IMR-90 (cell line): Measurements from ENCODE around the gene SPATA31D3. TPM values are rescaled to one million over a fixed set of nuclear protein-coding genes. Genes with fewer than 3 reads are reported as not detected.

Experiments used
- ATAC-seq: fragments of 200-7000 bp; cut with Tn5 transposase; 2 replicates; pipeline ENCODE4 v1.9.1; 2020; ENCODE audit warnings: low read depth, mild to moderate bottlenecking, moderate library complexity
- BruUV-seq: library from RNA; stranded (reverse); fragments of 400-500 nt; replicated peaks from 2 replicates; lab custom pipeline; 2021; lab: Mats Ljungman, UMichigan
- CTCF ChIA-PET: fragments of 300-600 bp; formaldehyde crosslinking; extraction: SDS; loops from one replicate; lab custom pipeline; 2021; ENCODE audit warnings: antibody characterized with exemption; lab: Yijun Ruan, JAX
- POLR2A ChIA-PET: fragments of 300-600 bp; sonication (Branson Sonifier 250); formaldehyde crosslinking; loops from one replicate; lab custom pipeline; 2022; ENCODE audit warnings: antibody characterized with exemption; ENCODE audit not compliant: unreplicated experiment; lab: Charles Lee
- DNase-seq: peaks from one replicate; pipeline ENCODE4 v3.0.0; 2013
- H2AFZ ChIP-seq: replicated peaks from 2 replicates; pipeline ENCODE3; 2013; ENCODE audit warnings: low read length, mild to moderate bottlenecking; ENCODE audit not compliant: poor library complexity
- H2AK5ac ChIP-seq: 2 replicates; pipeline ENCODE4 v1.6.1; 2013; ENCODE audit warnings: low read depth, low read length, inconsistent platforms
- H2AK9ac ChIP-seq: replicated peaks from 2 replicates; pipeline ENCODE3; 2013; ENCODE audit warnings: mild to moderate bottlenecking, low read depth, low read length, moderate library complexity; ENCODE audit not compliant: poor library complexity
- H2BK120ac ChIP-seq: 2 replicates; pipeline ENCODE4 v1.6.1; 2013; ENCODE audit warnings: low read depth, low read length, inconsistent platforms
- H2BK15ac ChIP-seq: 3 replicates; pipeline ENCODE4 v1.6.1; 2013; ENCODE audit warnings: low read depth, low read length, inconsistent platforms
- H2BK20ac ChIP-seq: 2 replicates; pipeline ENCODE4 v1.6.1; 2013; ENCODE audit warnings: low read depth, mild to moderate bottlenecking, inconsistent platforms, low read length, moderate library complexity
- H2BK5ac ChIP-seq: 2 replicates; pipeline ENCODE4 v1.6.1; 2013; ENCODE audit warnings: mild to moderate bottlenecking, low read depth, low read length, inconsistent platforms; ENCODE audit not compliant: poor library complexity, severe bottlenecking
- H3K14ac ChIP-seq: replicated peaks from 2 replicates; pipeline ENCODE4 v1.6.1; 2013; ENCODE audit warnings: low read depth, low read length, inconsistent platforms
- H3K18ac ChIP-seq: 2 replicates; pipeline ENCODE4 v1.6.1; 2013; ENCODE audit warnings: low read depth, low read length, control low read depth
- H3K23ac ChIP-seq: 2 replicates; pipeline ENCODE4 v1.6.1; 2013; ENCODE audit warnings: low read depth, low read length, inconsistent platforms
- H3K27ac ChIP-seq: 2 replicates; pipeline ENCODE4 v1.5.1; 2013; ENCODE audit warnings: mild to moderate bottlenecking, control low read depth, low read length; ENCODE audit not compliant: insufficient read depth
- H3K27me3 ChIP-seq: 2 replicates; pipeline ENCODE4 v1.6.1; 2013; ENCODE audit warnings: low read length; ENCODE audit not compliant: control insufficient read depth, insufficient read depth
- H3K36me3 ChIP-seq: 2 replicates; pipeline ENCODE4 v1.6.1; 2013; ENCODE audit warnings: low read length, mixed read lengths; ENCODE audit not compliant: control insufficient read depth, insufficient read depth
- H3K4ac ChIP-seq: 2 replicates; pipeline ENCODE4 v1.6.1; 2013; ENCODE audit warnings: low read depth, low read length, inconsistent platforms
- H3K4me1 ChIP-seq: 2 replicates; pipeline ENCODE4 v1.6.1; 2013; ENCODE audit warnings: low read length, mixed read lengths; ENCODE audit not compliant: control insufficient read depth, insufficient read depth
- H3K4me2 ChIP-seq: 2 replicates; pipeline ENCODE4 v1.6.1; 2013; ENCODE audit warnings: low read depth, mild to moderate bottlenecking, control low read depth, low read length, moderate library complexity
- H3K4me3 ChIP-seq: 2 replicates; pipeline ENCODE4 v1.5.1; 2013; ENCODE audit warnings: low read depth, mild to moderate bottlenecking, control low read depth, low read length, moderate library complexity; ENCODE audit not compliant: insufficient read depth
- H3K56ac ChIP-seq: 2 replicates; pipeline ENCODE4 v1.6.1; 2013; ENCODE audit warnings: low read length, inconsistent platforms; ENCODE audit not compliant: insufficient read depth; ENCODE audit errors: extremely low read depth
- H3K79me1 ChIP-seq, 2 experiments: 2 replicates each; pipeline ENCODE4 v1.6.1; 2013; ENCODE audit warnings: low read length in 2 of 2, inconsistent platforms in 1 of 2, low read depth in 1 of 2
- H3K9ac ChIP-seq: 2 replicates; pipeline ENCODE4 v1.6.1; 2013; ENCODE audit warnings: low read depth, low read length, control low read depth
- H3K9me1 ChIP-seq: 2 replicates; pipeline ENCODE4 v1.6.1; 2013; ENCODE audit warnings: low read length, inconsistent platforms; ENCODE audit not compliant: insufficient read depth
- H3K9me3 ChIP-seq: 2 replicates; pipeline ENCODE4 v1.6.1; 2013; ENCODE audit warnings: low read length; ENCODE audit not compliant: control insufficient read depth, insufficient read depth
- H4K20me1 ChIP-seq: 2 replicates; pipeline ENCODE4 v1.6.1; 2013; ENCODE audit warnings: low read length, inconsistent platforms; ENCODE audit not compliant: insufficient read depth
- H4K5ac ChIP-seq: 2 replicates; pipeline ENCODE4 v1.6.1; 2013; ENCODE audit warnings: mild to moderate bottlenecking, low read depth, low read length, control low read depth
- H4K8ac ChIP-seq, 2 experiments: 2 replicates each; pipeline ENCODE4 v1.6.1; 2013; ENCODE audit warnings: low read depth in 2 of 2, low read length in 2 of 2, control low read depth in 1 of 2, inconsistent platforms in 1 of 2
- H4K91ac ChIP-seq: 2 replicates; pipeline ENCODE4 v1.6.1; 2013; ENCODE audit warnings: low read depth, low read length, inconsistent platforms; ENCODE audit not compliant: insufficient read depth
- CEBPB ChIP-seq: IDR thresholded peaks from 2 replicates; pipeline ENCODE4 v1.6.1; 2012; ENCODE audit warnings: low read depth, low read length, improper control_type of control experiment
- NFE2L2 ChIP-seq: fragments of 150-350 bp; IDR thresholded peaks from 2 replicates; pipeline ENCODE4 v1.6.1; 2016; ENCODE audit warnings: low read depth, mild to moderate bottlenecking, low read length
- RFX5 ChIP-seq: IDR thresholded peaks from 2 replicates; pipeline ENCODE4 v1.8.0; 2012; ENCODE audit warnings: low read depth, mild to moderate bottlenecking, low read length, moderate library complexity
- SMC3 ChIP-seq: fragments of 150-350 bp; IDR thresholded peaks from 2 replicates; pipeline ENCODE4 v1.6.1; 2016; ENCODE audit warnings: low read depth, mild to moderate bottlenecking, antibody characterized with exemption, low read length, moderate library complexity
- WGBS, 2 experiments: methylation state at CpG; one replicate each; pipeline versions ENCODE4 v1.1.5 to v1.1.7; 2013; ENCODE audit warnings: missing lambda C conversion rate in 2 of 2; ENCODE audit not compliant: insufficient read length in 1 of 2; ENCODE audit errors: extremely low coverage in 2 of 2; 5-methylcytosine and 5-hydroxymethylcytosine counted together
- dilution Hi-C: fragments of 300-500 bp; cut with HindIII; formaldehyde crosslinking; loops from one replicate; pipeline ENCODE4 v1.14.3; 2018; ENCODE audit warnings: low sequenced_read_pairs; ENCODE audit not compliant: unreplicated experiment
- in situ Hi-C: fragments of 300-500 bp; cut with MboI; formaldehyde crosslinking; loops from 3 replicates; pipeline ENCODE4 v1.14.3; 2019; ENCODE audit warnings: low sequenced_read_pairs, inconsistent platforms, mixed read lengths
- intact Hi-C: fragments of 100-400 bp; cut with micrococcal nuclease; formaldehyde crosslinking; loops from 2 replicates; pipeline ENCODE4 v1.10.0; 2022
- polyA plus RNA-seq, 3 experiments: library from polyadenylated mRNA; depleted of rRNA; stranded (reverse); fragments of >200 nt; gene quantifications; 2 replicates each; pipeline ENCODE4 v1.2.3, GENCODE V29; 2012; ENCODE audit warnings: low replicate concordance in 1 of 3
- total RNA-seq: library from RNA; depleted of rRNA; stranded (reverse); fragments of >200 nt; gene quantifications from 2 replicates; pipeline ENCODE4 v1.2.3, GENCODE V29; 2012

The SPATA31D3 gene
- total and polyA plus RNA-seq, 2 of the 4 experiments (the other 2 are of a cell fraction) = not detected

- in situ Hi-C loops = no loop called here
- Histone ChIP-seq H2BK5ac (no peak overlapping the region), H3K18ac (no peak overlapping the region), H4K91ac (no peak overlapping the region), H3K56ac (no peak overlapping the region), H3K4me3 (no peak overlapping the region), H3K4me1 (peaks cover 1% of the 10 kb centered on the region; the same call in 1 of the 2 replicates), H2BK120ac (no peak overlapping the region), H2BK15ac (no peak overlapping the region), H3K9me1 (no peaks in the 10 kb centered on the region), H3K4me2 (no peak overlapping the region), H3K27ac (no peak overlapping the region), H4K8ac (no peak overlapping the region), H4K5ac (no peak overlapping the region), H2AK9ac (no peak overlapping the region), H3K23ac (no peak overlapping the region), H3K27me3 (no peaks in the 10 kb centered on the region), H2AFZ (no peak overlapping the region), H3K9ac (no peak overlapping the region), H3K79me1 (no peaks in the 10 kb centered on the region), H3K9me3 (no peaks in the 10 kb centered on the region), H4K20me1 (no peaks in the 10 kb centered on the region), H2AK5ac (no peak overlapping the region), H3K14ac (no peak overlapping the region), H3K4ac (no peak overlapping the region), H2BK20ac (no peak overlapping the region), H3K36me3 (no peaks in the 10 kb centered on the region)
- no peak for TF ChIP-seq NFE2L2
- no peak for TF ChIP-seq SMC3
- no peak for TF ChIP-seq CEBPB
- no peak for TF ChIP-seq RFX5
- dilution Hi-C loops = no loop called here
- intact Hi-C loops = loop anchor here (5.0 kb wide), 1 partner anchor 475 kb away; no protein-coding TSS in a partner anchor
- POLR2A ChIA-PET = no interaction called here
- DNase-seq = no peak
- CTCF ChIA-PET = no interaction called here
- ATAC-seq = no peak
- WGBS, 2 experiments = 57% methylated on average over 2 of the region's 4 CpGs; no CpG with 5 or more reads in 1 of the 2 experiments
- no TSS peak for BruUV-seq
Observed at GRCh38 chr9:81981883-81982282, 38.6 kb downstream of the SPATA31D3 start.
